GM12892 (cell line): ENCODE data around the gene TRAF6.

Source experiments
- POLR2A ChIP-seq: IDR thresholded peaks from 2 replicates; pipeline ENCODE4 v1.6.1; 2011; ENCODE audit warnings: low read depth, low read length, control low read depth
- POLR2AphosphoS5 ChIP-seq: IDR thresholded peaks from 2 replicates; pipeline ENCODE4 v1.6.1; 2011; ENCODE audit warnings: low read depth, low read length, control low read depth

- no peak for TF ChIP-seq POLR2AphosphoS5
- TF ChIP-seq POLR2A: no peak
These were observed 68.4 kb downstream of the TRAF6 start for GRCh38 chr11:36441610-36442208.
